ENCODE data around the gene FAF1. TPM values are rescaled to one million over a fixed set of nuclear protein-coding genes. Genes with fewer than 3 reads are reported as not detected.

FAF1 gene
- polyA plus RNA-seq, 1 of the 3 experiments (the other 2 are of a cell fraction): 8.7 TPM

DNA sequence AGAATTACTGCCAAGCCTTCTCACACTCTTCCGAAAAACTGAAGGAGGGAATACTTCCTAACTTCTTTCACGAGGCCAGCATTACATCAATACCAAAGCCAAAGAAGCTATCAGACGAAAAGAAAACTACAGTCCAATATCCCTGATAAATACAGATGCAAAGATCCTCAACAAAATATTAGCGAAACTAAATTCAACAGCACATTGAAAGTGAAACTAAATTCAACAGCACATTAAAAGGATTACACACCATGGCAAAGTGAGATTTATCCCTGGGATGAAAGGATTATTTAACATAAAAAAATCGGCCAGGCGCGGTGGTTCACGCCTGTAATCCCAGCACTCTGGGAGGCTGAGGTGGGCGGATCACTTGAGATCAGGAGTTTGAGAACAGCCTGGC, 176.8 kb downstream of the FAF1 start:
- Histone ChIP-seq H3K27ac (ENCODE audit: low read depth in 2 of 2, low read length in 1 of 2) (no peak overlapping the region), H3K9me3 (no peaks in the 10 kb centered on the region), H3K36me3 (replicated peaks in 1 of 2; ENCODE audit: control insufficient read depth in 1 of 2, insufficient read depth in 2 of 2, low read length in 1 of 2) (peaks cover 12 to 21% of the 10 kb centered on the region in 2 experiments), H3K27me3 (ENCODE audit: insufficient read depth) (no peaks in the 10 kb centered on the region), H3K4me3 (ENCODE audit: low read depth in 2 of 2, low read length in 1 of 2) (no peak overlapping the region), H3K4me1 (ENCODE audit: control insufficient read depth in 1 of 2, insufficient read depth in 2 of 2, low read depth in 1 of 2, low read length in 1 of 2) (no peaks in the 10 kb centered on the region), H3K79me2 (ENCODE audit: insufficient read depth) (peaks cover 15% of the 10 kb centered on the region; the same call in 1 of the 2 replicates), H2AFZ (ENCODE audit: low read depth) (no peak overlapping the region), H4K20me1 (ENCODE audit: insufficient read depth) (no peaks in the 10 kb centered on the region), H3K9ac (no peak overlapping the region), H3F3A (replicated peaks; ENCODE audit: insufficient read depth) (no peaks in the 10 kb centered on the region), H3K4me2 (no peak overlapping the region), H3K9me2 (no peaks in the 10 kb centered on the region)
- 97% methylated on average over 9 of the region's 9 CpGs for WGBS (ENCODE audit: low lambda C conversion rate)
- no peak for DNase-seq
- ChIA-PET CTCF (interaction anchor here (3.9 kb wide), 1 partner anchor 9 kb away, joined by 20 read pairs; no protein-coding TSS in a partner anchor), POLR2A (no interaction called here)
- TF ChIP-seq, protein P1, sequence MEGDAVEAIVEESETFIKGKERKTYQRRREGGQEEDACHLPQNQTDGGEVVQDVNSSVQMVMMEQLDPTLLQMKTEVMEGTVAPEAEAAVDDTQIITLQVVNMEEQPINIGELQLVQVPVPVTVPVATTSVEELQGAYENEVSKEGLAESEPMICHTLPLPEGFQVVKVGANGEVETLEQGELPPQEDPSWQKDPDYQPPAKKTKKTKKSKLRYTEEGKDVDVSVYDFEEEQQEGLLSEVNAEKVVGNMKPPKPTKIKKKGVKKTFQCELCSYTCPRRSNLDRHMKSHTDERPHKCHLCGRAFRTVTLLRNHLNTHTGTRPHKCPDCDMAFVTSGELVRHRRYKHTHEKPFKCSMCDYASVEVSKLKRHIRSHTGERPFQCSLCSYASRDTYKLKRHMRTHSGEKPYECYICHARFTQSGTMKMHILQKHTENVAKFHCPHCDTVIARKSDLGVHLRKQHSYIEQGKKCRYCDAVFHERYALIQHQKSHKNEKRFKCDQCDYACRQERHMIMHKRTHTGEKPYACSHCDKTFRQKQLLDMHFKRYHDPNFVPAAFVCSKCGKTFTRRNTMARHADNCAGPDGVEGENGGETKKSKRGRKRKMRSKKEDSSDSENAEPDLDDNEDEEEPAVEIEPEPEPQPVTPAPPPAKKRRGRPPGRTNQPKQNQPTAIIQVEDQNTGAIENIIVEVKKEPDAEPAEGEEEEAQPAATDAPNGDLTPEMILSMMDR (IDR thresholded peaks at IDR 0.05): no peak

DNA sequence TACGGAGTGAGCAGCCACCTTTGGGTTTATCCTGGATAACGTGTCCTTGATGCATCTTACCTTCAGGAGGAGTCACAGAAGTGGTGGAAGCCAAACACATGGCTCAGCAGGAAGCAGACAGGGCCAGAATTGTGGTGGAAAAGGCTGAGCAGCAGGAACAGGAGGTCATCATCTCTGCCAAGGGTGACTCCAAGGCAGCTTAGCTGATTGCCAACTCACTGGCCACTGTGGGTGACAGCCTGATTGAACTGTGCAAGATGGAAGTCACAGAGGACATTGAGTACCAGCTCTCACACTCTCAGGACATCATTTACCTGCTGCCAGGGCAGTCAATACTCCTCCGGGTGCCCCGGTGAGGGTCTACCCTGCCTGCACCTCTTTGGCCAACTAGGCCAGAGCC, 179.3 kb downstream of the FAF1 start:
- Histone ChIP-seq H3K9me3 (no peaks in the 10 kb centered on the region), H3K4me2 (no peak overlapping the region), H3K79me2 (ENCODE audit: insufficient read depth) (peaks cover 15% of the 10 kb centered on the region; the same call in 1 of the 2 replicates), H3K9ac (no peak overlapping the region), H3K27ac (ENCODE audit: low read depth in 2 of 2, low read length in 1 of 2) (no peak overlapping the region), H3K9me2 (no peaks in the 10 kb centered on the region), H3K4me3 (ENCODE audit: low read depth in 2 of 2, low read length in 1 of 2) (no peak overlapping the region), H3K36me3 (replicated peaks in 1 of 2; ENCODE audit: control insufficient read depth in 1 of 2, insufficient read depth in 2 of 2, low read length in 1 of 2) (peaks cover 7 to 21% of the 10 kb centered on the region in 2 experiments), H3F3A (replicated peaks; ENCODE audit: insufficient read depth) (no peaks in the 10 kb centered on the region), H3K4me1 (ENCODE audit: control insufficient read depth in 1 of 2, insufficient read depth in 2 of 2, low read depth in 1 of 2, low read length in 1 of 2) (no peaks in the 10 kb centered on the region), H2AFZ (ENCODE audit: low read depth) (no peak overlapping the region), H3K27me3 (ENCODE audit: insufficient read depth) (no peaks in the 10 kb centered on the region), H4K20me1 (ENCODE audit: insufficient read depth) (no peaks in the 10 kb centered on the region)
- no peak for TF ChIP-seq MEF2A (IDR thresholded peaks at IDR 0.05; ENCODE audit: borderline replicate concordance, low read depth)
- no peak for TF ChIP-seq SIN3A (IDR thresholded peaks at IDR 0.05; ENCODE audit: borderline replicate concordance, low read depth, low read length)
- TF ChIP-seq RAD21 (IDR thresholded peaks at IDR 0.05; ENCODE audit: low read length): no peak
- TF ChIP-seq, protein P2, sequence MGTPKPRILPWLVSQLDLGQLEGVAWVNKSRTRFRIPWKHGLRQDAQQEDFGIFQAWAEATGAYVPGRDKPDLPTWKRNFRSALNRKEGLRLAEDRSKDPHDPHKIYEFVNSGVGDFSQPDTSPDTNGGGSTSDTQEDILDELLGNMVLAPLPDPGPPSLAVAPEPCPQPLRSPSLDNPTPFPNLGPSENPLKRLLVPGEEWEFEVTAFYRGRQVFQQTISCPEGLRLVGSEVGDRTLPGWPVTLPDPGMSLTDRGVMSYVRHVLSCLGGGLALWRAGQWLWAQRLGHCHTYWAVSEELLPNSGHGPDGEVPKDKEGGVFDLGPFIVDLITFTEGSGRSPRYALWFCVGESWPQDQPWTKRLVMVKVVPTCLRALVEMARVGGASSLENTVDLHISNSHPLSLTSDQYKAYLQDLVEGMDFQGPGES (IDR thresholded peaks at IDR 0.05; ENCODE audit: low read depth, low read length): no peak
- TF ChIP-seq, protein P3, sequence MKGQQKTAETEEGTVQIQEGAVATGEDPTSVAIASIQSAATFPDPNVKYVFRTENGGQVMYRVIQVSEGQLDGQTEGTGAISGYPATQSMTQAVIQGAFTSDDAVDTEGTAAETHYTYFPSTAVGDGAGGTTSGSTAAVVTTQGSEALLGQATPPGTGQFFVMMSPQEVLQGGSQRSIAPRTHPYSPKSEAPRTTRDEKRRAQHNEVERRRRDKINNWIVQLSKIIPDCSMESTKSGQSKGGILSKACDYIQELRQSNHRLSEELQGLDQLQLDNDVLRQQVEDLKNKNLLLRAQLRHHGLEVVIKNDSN (IDR thresholded peaks at IDR 0.05; ENCODE audit: borderline replicate concordance, low read depth): no peak
- TF ChIP-seq YY1 (IDR thresholded peaks at IDR 0.05; ENCODE audit: low read depth): no peak
- TF ChIP-seq POLR2AphosphoS5 (IDR thresholded peaks at IDR 0.05; ENCODE audit: low read depth, low read length): no peak
- TF ChIP-seq, protein P4, sequence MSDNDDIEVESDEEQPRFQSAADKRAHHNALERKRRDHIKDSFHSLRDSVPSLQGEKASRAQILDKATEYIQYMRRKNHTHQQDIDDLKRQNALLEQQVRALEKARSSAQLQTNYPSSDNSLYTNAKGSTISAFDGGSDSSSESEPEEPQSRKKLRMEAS (IDR thresholded peaks at IDR 0.05; ENCODE audit: low read depth): no peak
- no peak for DNase-seq
- 100% methylated on average over 4 of the region's 4 CpGs for WGBS (ENCODE audit: low lambda C conversion rate)
- CTCF ChIA-PET: interaction anchor here (1.2 kb wide), 1 partner anchor 149 kb away, joined by 6 read pairs; no protein-coding TSS in a partner anchor
- POLR2A ChIA-PET: no interaction called here
